Left ventricle myocardium superior (tissue), 1 donor: ENCODE data around the gene PLIN3. TPM values are rescaled to one million over a fixed set of nuclear protein-coding genes. Genes with fewer than 3 reads are reported as not detected.
A peak's percentile ranks its signal among the peaks of the same experiment; 100 is the strongest.
"Not testable (repeated sequence)": the region's sequence is repeated elsewhere in the genome, so short reads cannot be mapped to it uniquely, and the experiment has no call there.

Experiments used
- ATAC-seq: fragments of 200-7000 bp; cut with Tn5 transposase; one replicate; pipeline ENCODE4 v1.9.1; 2020; ENCODE audit warnings: mild to moderate bottlenecking, moderate library complexity
- DNase-seq: peaks from one replicate; pipeline ENCODE4 v3.0.0-alpha.2; 2020
- intact Hi-C: fragments of 100-400 bp; cut with micrococcal nuclease; formaldehyde crosslinking; loops from one replicate; pipeline ENCODE4 v1.11.0; 2022
- total RNA-seq: library from RNA; stranded (reverse); fragmentation: NEBNext Ultra II Directional; extraction: Animal tissue kit (Norgen Biotek cat#: 25700); gene quantifications from one replicate; pipeline ENCODE4 v1.2.1, GENCODE V29; 2021
- donor health status: DM: no; HTN: yes; CAD: no; lungs with severe emphysema.

PLIN3 gene
- total RNA-seq, 1 donor from 2014 or later: 25.8 TPM

GRCh38 chr19:4817467-4818277 is 49.8 kb downstream of the PLIN3 start:
- DNase-seq (peak; percentile 40), ATAC-seq (no peak)
- intact Hi-C loops: no loop called here

DNA sequence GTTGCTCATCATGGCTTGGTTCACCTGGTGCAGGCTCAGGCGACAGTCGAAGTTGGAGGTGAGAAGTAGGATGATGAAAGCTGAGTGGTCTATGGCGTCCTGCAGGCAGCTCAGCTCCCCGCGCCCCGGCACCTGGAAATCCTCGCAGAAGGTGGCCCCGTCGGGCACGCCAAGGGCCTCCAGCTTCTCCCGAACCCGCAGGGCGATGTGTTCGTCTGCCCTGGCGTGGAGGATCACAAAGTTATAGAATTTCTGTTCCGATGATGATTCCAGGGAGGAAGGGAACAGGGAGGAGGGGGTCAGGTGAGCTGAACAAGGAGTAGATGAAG is 50.6 kb downstream of the PLIN3 start:
- no peak for ATAC-seq
- intact Hi-C loops: no loop called here
- no peak for DNase-seq

GRCh38 chr19:4816202-4816949 is 51.1 kb downstream of the PLIN3 start:
- intact Hi-C loops: no loop called here
- DNase-seq (no peak), ATAC-seq (no peak)

DNA sequence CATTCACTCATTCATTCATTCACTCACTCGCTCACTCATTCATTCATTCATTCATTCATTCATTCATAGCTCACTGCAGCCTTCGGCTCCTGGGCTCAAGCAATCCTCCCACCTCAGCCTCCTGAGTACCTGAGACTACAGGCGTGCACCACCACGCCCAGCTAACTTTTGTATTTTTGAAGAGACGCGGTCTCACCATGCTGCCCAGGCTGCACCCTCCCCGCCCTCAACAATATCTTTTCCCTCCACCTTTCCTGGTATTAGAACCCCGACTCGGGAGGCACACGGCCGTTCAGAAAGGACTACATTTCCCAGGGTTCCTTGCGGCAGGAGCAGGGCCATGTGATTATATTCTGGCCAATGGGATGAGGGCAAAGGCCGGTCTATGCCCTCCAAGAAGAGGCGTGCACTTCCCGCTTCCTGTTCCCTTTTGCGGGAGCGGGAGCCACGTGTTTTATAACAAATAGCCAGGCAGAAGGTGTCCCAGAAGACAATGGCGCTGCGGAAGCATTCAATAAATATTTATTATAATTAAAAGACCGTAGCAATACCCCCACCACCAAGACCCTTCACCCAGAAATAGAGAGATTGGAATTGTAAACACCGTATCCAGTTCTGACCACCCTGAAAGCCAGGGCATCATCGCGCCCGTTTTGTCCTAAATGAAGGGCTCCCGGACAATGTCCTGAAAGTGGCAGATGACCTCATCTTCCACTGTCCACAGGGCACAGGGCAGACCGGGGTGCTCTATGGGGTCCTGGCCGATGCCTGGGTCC is 51.9 kb downstream of the PLIN3 start:
- intact Hi-C loops: no loop called here
- DNase-seq: peak; percentile 86
- peak; percentile 88 for ATAC-seq

GRCh38 chr19:4814625-4815425 is 52.6 kb downstream of the PLIN3 start:
- intact Hi-C loops: no loop called here

GRCh38 chr19:4811328-4812131 is 55.9 kb downstream of the PLIN3 start:
- DNase-seq: peak; percentile 90
- ATAC-seq: peak; percentile 54
- intact Hi-C loops: no loop called here

More at GRCh38 chr19:4814625-4815425, 52.6 kb downstream of the PLIN3 start:
- ATAC-seq (no peak), DNase-seq (no peak)

DNA sequence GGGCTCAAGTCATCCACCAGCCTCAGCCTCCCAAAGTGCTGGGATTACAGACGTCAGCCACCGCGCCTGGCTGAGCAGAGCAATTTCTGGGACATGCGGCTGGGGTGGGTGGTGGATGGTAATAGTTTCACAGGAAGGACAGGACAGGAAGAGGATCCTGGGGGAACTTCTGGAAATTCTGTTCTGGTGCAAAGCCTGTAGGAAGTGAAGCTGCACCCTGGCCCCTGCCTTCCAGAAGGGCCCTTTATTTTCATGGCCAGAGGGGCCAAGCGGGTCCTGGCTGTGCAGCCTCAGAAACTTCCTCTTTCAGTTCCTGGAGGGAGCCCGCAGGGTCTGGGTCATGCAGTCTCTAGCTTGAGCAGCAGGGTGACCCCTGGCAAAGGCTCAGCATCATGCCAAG is 60.3 kb downstream of the PLIN3 start:
- DNase-seq (peak; percentile 58), ATAC-seq (no peak)
- intact Hi-C loops: no loop called here

DNA sequence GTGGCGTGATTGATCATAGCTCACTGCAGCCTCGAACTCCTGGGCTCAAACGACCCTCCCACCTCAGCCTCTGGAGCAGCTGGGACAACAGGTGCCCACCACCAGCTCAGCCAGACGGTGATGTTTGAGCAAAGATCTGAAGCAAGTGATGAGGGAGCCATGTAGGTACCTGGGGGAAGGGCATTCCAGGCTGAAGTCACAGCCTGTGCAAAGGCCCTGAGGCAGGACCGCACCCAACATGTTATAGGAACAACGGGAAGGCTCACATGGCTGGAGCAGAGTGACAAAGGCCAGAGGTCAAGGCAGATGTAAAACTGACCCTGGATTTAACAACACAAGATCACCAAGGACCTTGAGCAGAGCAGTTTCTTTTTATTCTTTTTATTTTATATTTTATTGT is 61.1 kb downstream of the PLIN3 start:
- intact Hi-C loops: no loop called here
- ATAC-seq (no peak), DNase-seq (no peak)

GRCh38 chr19:4805140-4805539 is 62.3 kb downstream of the PLIN3 start:
- intact Hi-C loops, ATAC-seq, DNase-seq: not testable (repeated sequence)

DNA sequence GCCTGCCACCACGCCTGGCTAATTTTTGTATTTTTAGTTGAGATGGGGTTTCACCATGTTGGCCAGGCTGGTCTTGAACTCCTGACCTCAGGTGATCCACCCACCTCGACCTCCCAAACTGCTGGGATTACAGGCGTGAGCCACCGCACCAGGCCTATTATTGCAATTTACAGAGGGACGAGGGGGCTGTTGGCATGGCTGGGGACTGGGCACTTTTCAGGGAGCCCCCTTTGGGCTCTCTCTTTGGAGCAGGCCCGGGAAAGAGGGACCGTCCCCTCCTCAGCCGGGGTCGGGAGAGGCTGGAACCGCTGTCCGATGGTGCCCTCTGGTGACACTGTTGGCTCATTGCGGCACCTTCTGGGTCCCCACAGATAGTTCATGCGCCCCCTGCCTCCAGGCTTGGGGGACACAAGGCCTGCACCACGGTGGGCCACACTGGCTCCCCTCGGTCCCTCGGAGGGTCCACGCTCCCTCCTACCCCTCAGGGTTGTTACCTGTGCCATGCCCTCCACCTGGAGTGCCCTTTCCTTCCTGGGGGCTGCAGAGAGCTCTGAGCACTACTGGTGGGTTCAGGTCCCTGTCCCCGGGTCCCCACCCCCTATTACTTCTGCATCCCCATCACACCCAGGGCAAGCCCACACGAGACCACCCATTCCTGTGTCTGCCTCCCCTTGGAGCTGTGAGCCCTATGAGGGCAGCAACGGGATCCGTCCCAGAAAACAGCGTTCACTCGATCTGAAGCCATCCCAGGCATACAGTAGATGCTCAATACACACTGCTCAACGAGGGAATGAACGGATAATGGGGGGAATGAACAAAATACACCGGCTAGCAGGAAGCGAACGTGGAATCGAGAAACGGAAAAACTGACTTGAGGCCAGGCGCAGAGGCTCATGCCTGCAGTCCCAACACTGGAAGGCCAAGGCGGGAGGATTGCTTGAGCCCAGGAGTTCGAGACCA is 63.5 kb downstream of the PLIN3 start:
- peak; percentile 71 for ATAC-seq
- intact Hi-C loops: no loop called here

GRCh38 chr19:4802711-4803110 is 64.8 kb downstream of the PLIN3 start:
- DNase-seq: peak; percentile 78
- peak; percentile 88 for ATAC-seq
- intact Hi-C loops: no loop called here

More for the DNA sequence above, 63.5 kb downstream of the PLIN3 start:
- DNase-seq: peak; percentile 75

GRCh38 chr19:4801085-4801619 is 66.3 kb downstream of the PLIN3 start:
- DNase-seq (no peak), ATAC-seq (no peak)
- intact Hi-C loops: no loop called here

GRCh38 chr19:4800591-4801081 is 66.8 kb downstream of the PLIN3 start:
- intact Hi-C loops: no loop called here
- DNase-seq: peak; percentile 69
- ATAC-seq: peak; percentile 59

DNA sequence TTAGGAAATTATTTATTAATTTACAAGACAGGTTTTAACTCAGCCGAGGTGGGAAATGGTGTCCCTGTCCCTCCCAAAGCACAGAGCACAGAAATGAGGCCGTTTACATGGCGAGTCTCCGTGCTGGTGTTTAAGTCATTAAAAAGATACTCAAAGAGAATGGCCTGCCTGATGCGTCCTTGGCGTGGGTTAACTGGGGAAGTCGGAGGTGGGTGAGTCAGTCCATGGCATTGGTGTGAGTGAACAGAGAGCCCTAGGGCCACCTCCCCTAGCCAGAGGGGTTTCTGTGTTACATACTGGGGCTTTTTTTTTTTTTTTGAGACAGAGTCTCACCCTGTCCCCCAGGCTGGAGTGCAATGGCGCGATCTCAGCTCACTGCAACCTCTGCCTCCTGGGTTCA is 72.1 kb downstream of the PLIN3 start:
- ATAC-seq: no peak
- intact Hi-C loops: no loop called here
- no peak for DNase-seq

GRCh38 chr19:4794971-4795370 is 72.5 kb downstream of the PLIN3 start:
- intact Hi-C loops: no loop called here
- ATAC-seq (no peak), DNase-seq (no peak)

- ATAC-seq, intact Hi-C loops, DNase-seq: not testable (repeated sequence)
These were observed 74.2 kb downstream of the PLIN3 start for GRCh38 chr19:4793278-4793677.

- DNase-seq, ATAC-seq, intact Hi-C loops: not testable (repeated sequence)
These were observed 74.6 kb downstream of the PLIN3 start for GRCh38 chr19:4792866-4793195.
